Vagina (tissue), 2 donors: ENCODE results near the gene RPN2. TPM values are rescaled to one million over a fixed set of nuclear protein-coding genes. Genes with fewer than 3 reads are reported as not detected.
A peak's percentile ranks its signal among the peaks of the same experiment; 100 is the strongest.

Experiments
- DNase-seq, 2 donors: peaks; one replicate each; pipeline ENCODE4 v3.0.0-alpha.2; 2017; ENCODE audit errors: extremely low spot score in 2 of 2
- H3K27ac ChIP-seq: fragments of 200-600 bp; sonication (generic); one replicate; pipeline ENCODE4 v1.5.1; 2019
- H3K27me3 ChIP-seq: fragments of 200-600 bp; sonication (generic); one replicate; pipeline ENCODE4 v1.5.1; 2019
- H3K36me3 ChIP-seq, 2 donors: fragments of 200-600 bp; sonication (generic); one replicate each; pipeline ENCODE4 v1.5.1; 2017 to 2019
- H3K4me1 ChIP-seq: fragments of 200-600 bp; sonication (generic); one replicate; pipeline ENCODE4 v1.5.1; 2019
- H3K4me3 ChIP-seq, 2 donors: fragments of 200-600 bp; sonication (generic); 1 replicate in 1 of 2; 2 replicates in 1 of 2; pipeline ENCODE4 v1.5.1; 2016 to 2019
- H3K9me3 ChIP-seq: fragments of 200-600 bp; sonication (generic); one replicate; pipeline ENCODE4 v1.5.1; 2019
- POLR2A ChIP-seq, 2 donors: fragments of 450-650 bp; IDR thresholded peaks; one replicate each; pipeline ENCODE4 v1.6.1; 2017; ENCODE audit warnings: antibody characterized with exemption in 2 of 2, mild to moderate bottlenecking in 2 of 2, moderate library complexity in 2 of 2
- POLR2AphosphoS5 ChIP-seq, 2 donors: sonication (generic); formaldehyde crosslinking; IDR thresholded peaks; one replicate each; pipeline ENCODE4 v1.9.0; 2017; ENCODE audit warnings: antibody characterized with exemption in 2 of 2, mild to moderate bottlenecking in 2 of 2, low read depth in 1 of 2; ENCODE audit not compliant: insufficient read depth in 1 of 2
- intact Hi-C: fragments of 100-400 bp; cut with DNase I; formaldehyde crosslinking; loops from one replicate; pipeline ENCODE4 v1.15.1; 2023
- total RNA-seq: library from RNA; depleted of rRNA; stranded (reverse); fragments of >200 nt; gene quantifications from one replicate; pipeline ENCODE4 v1.2.3, GENCODE V29; 2016
- TF ChIP-seq, protein P1 (sequence below), 3 experiments: fragments of 450-650 bp in 2 of 3; fragments of 200-600 bp in 1 of 3; sonication (generic) in 1 of 3; IDR thresholded peaks; one replicate each; pipeline ENCODE4 v1.5.1; 2017 to 2019; ENCODE audit warnings: antibody characterized with exemption in 3 of 3, mild to moderate bottlenecking in 2 of 3, moderate library complexity in 2 of 3

Gene RPN2
- total RNA-seq = 103 TPM

GRCh38 chr20:37178839-37179682, at the start of gene RPN2, which contains the start of gene MROH8:
TSS of gene RPN2 (plus strand) at chr20:37179330. CDS start at chr20:37179357, 27 bp downstream.
TSS of gene MROH8 (minus strand) at chr20:37179548.
- DNase-seq = peak; percentile 98 to 99
- Histone ChIP-seq H3K36me3 (no peaks in the 10 kb centered on the region), H3K27ac (peak within 1 kb of the TSS; percentile 96), H3K4me3 (peak within 1 kb of the TSS; percentile 76 to 86), H3K9me3 (no peaks in the 10 kb centered on the region), H3K27me3 (no peaks in the 10 kb centered on the region), H3K4me1 (peaks cover 30% of the 10 kb centered on the region)
- intact Hi-C loops = no loop called here
- TF ChIP-seq, protein P1, sequence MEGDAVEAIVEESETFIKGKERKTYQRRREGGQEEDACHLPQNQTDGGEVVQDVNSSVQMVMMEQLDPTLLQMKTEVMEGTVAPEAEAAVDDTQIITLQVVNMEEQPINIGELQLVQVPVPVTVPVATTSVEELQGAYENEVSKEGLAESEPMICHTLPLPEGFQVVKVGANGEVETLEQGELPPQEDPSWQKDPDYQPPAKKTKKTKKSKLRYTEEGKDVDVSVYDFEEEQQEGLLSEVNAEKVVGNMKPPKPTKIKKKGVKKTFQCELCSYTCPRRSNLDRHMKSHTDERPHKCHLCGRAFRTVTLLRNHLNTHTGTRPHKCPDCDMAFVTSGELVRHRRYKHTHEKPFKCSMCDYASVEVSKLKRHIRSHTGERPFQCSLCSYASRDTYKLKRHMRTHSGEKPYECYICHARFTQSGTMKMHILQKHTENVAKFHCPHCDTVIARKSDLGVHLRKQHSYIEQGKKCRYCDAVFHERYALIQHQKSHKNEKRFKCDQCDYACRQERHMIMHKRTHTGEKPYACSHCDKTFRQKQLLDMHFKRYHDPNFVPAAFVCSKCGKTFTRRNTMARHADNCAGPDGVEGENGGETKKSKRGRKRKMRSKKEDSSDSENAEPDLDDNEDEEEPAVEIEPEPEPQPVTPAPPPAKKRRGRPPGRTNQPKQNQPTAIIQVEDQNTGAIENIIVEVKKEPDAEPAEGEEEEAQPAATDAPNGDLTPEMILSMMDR (IDR thresholded peaks at IDR 0.05) = no peak
- TF ChIP-seq POLR2A (IDR thresholded peaks at IDR 0.05) = peak in 1 of 2 donors; percentile 45
- peak; percentile 92 to 96 for TF ChIP-seq POLR2AphosphoS5 (IDR thresholded peaks at IDR 0.05; ENCODE audit: insufficient read depth in 1 of 2, low read depth in 1 of 2)

DNA sequence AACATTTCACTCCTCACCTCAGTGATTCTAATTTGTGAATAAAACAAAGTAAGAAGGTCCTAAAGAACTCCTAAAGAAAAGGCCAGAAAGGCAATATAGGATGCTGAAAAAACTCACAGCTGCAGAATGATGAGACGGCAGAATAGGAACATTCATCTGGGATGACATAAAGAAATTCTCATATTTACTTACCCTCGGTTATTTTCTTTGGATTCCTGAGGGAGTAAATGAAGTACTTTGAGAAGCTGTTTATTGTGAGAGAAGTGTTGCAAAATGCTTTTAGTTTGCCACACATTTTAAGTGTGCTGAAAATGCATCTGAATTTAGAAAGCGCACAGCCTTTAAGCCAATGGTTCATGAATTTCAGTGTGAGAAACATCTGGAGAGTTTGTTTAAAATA, 47.6 kb upstream of the RPN2 start:
- DNase-seq = no peak
- intact Hi-C loops = no loop called here
- H3K27me3 ChIP-seq = no peaks in the 10 kb centered on the region

DNA sequence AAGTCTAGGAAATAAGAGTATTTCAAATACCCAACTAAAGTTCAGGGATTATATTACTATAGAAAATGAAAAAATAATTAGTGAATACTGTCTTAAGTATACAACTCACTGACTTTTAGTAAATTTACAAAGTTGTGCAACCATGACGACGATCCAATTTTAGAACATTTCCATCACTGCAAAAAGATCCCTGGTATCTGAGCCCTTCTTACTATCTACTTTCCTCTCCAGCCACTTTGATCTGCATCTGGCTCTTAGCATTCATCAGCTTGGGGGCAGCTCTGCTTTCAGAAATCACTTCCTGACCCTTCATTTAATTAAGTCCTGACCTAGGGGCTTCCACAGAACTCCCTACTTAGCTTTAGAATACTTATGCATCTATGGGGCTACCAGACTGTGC, 45.2 kb upstream of the RPN2 start:
- H3K4me3 ChIP-seq = no peak overlapping the region
- TF ChIP-seq, protein P1 (IDR thresholded peaks at IDR 0.05) = no peak
- TF ChIP-seq POLR2AphosphoS5 (IDR thresholded peaks at IDR 0.05; ENCODE audit: insufficient read depth in 1 of 2, low read depth in 1 of 2) = no peak
- no peak for TF ChIP-seq POLR2A (IDR thresholded peaks at IDR 0.05)
- H3K9me3 ChIP-seq = no peaks in the 10 kb centered on the region
- no peaks in the 10 kb centered on the region for H3K27me3 ChIP-seq
- intact Hi-C loops = no loop called here
- no peak for DNase-seq
- no peaks in the 10 kb centered on the region for H3K4me1 ChIP-seq
- no peak overlapping the region for H3K27ac ChIP-seq
- H3K36me3 ChIP-seq = no peaks in the 10 kb centered on the region

More for the DNA sequence above, 47.6 kb upstream of the RPN2 start:
- TF ChIP-seq POLR2A (IDR thresholded peaks at IDR 0.05) = no peak
- TF ChIP-seq, protein P1 (IDR thresholded peaks at IDR 0.05) = no peak
- no peak overlapping the region for H3K27ac ChIP-seq
- H3K9me3 ChIP-seq = no peaks in the 10 kb centered on the region
- H3K4me3 ChIP-seq = no peak overlapping the region
- H3K36me3 ChIP-seq = no peaks in the 10 kb centered on the region
- no peaks in the 10 kb centered on the region for H3K4me1 ChIP-seq

- intact Hi-C loops = no loop called here
- H3K4me1 ChIP-seq = no peaks in the 10 kb centered on the region
- no peaks in the 10 kb centered on the region for H3K27me3 ChIP-seq
- no peaks in the 10 kb centered on the region for H3K9me3 ChIP-seq
- no peaks in the 10 kb centered on the region for H3K36me3 ChIP-seq
- TF ChIP-seq, protein P1 (IDR thresholded peaks at IDR 0.05) = no peak
- TF ChIP-seq POLR2AphosphoS5 (IDR thresholded peaks at IDR 0.05; ENCODE audit: insufficient read depth in 1 of 2, low read depth in 1 of 2) = no peak
- no peak for TF ChIP-seq POLR2A (IDR thresholded peaks at IDR 0.05)
- DNase-seq = no peak
- no peak overlapping the region for H3K4me3 ChIP-seq
- H3K27ac ChIP-seq = no peak overlapping the region
Observed at GRCh38 chr20:37137547-37137946, 41.6 kb upstream of the RPN2 start.

- H3K4me1 ChIP-seq = no peaks in the 10 kb centered on the region
- no peaks in the 10 kb centered on the region for H3K9me3 ChIP-seq
- no peak overlapping the region for H3K4me3 ChIP-seq
- no peak for DNase-seq
- TF ChIP-seq, protein P1 (IDR thresholded peaks at IDR 0.05) = no peak
- TF ChIP-seq POLR2AphosphoS5 (IDR thresholded peaks at IDR 0.05; ENCODE audit: insufficient read depth in 1 of 2, low read depth in 1 of 2) = no peak
- TF ChIP-seq POLR2A (IDR thresholded peaks at IDR 0.05) = no peak
- no peaks in the 10 kb centered on the region for H3K27me3 ChIP-seq
- intact Hi-C loops = no loop called here
- peaks cover 0 to 5% of the 10 kb centered on the region in 2 donors for H3K36me3 ChIP-seq
- no peak overlapping the region for H3K27ac ChIP-seq
Observed at GRCh38 chr20:37142708-37143107, 36.4 kb upstream of the RPN2 start.
